ENCODE data around the gene FBLN1.
"Not testable (repeated sequence)": the region's sequence is repeated elsewhere in the genome, so short reads cannot be mapped to it uniquely, and the experiment has no call there.

The FBLN1 gene

DNA sequence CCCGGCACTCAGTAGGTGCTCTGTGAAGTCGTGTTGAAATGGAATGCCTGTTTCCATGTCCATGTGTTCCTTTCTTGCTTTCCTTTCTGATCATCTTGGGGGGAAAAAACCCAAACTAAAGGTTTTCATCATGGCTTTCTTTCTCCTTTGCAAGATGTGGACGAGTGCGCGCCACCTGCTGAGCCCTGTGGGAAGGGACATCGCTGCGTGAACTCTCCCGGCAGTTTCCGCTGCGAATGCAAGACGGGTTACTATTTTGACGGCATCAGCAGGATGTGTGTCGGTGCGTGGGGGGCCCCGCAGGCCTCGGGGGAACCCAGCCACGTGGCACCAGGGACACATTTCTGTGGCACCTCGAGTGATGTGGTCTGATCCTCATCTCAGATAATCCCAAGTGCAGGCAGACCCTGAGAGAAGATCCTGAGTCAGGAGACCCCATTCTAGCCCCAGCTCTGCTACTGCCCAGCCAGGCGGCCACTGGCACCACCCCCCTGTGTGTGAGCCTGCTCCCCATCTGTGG lies 39.4 kb downstream of the FBLN1 start:
- no peak for DNase-seq (ENCODE audit: low spot score)
- TF ChIP-seq, protein P1, sequence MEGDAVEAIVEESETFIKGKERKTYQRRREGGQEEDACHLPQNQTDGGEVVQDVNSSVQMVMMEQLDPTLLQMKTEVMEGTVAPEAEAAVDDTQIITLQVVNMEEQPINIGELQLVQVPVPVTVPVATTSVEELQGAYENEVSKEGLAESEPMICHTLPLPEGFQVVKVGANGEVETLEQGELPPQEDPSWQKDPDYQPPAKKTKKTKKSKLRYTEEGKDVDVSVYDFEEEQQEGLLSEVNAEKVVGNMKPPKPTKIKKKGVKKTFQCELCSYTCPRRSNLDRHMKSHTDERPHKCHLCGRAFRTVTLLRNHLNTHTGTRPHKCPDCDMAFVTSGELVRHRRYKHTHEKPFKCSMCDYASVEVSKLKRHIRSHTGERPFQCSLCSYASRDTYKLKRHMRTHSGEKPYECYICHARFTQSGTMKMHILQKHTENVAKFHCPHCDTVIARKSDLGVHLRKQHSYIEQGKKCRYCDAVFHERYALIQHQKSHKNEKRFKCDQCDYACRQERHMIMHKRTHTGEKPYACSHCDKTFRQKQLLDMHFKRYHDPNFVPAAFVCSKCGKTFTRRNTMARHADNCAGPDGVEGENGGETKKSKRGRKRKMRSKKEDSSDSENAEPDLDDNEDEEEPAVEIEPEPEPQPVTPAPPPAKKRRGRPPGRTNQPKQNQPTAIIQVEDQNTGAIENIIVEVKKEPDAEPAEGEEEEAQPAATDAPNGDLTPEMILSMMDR (IDR thresholded peaks at IDR 0.05; ENCODE audit: borderline replicate concordance, control extremely low read depth, extremely low read depth, insufficient read depth, missing control alignments), result no peak
- in situ Hi-C loops (cut with MboI; ENCODE audit: low sequenced_read_pairs, unreplicated experiment), result no loop called here

GRCh38 chr22:45542736-45543135 lies 40.1 kb downstream of the FBLN1 start:
- in situ Hi-C loops (cut with MboI; ENCODE audit: low sequenced_read_pairs, unreplicated experiment); DNase-seq (ENCODE audit: low spot score): not testable (repeated sequence)

GRCh38 chr22:45543243-45543642 lies 40.6 kb downstream of the FBLN1 start:
- in situ Hi-C loops (cut with MboI; ENCODE audit: low sequenced_read_pairs, unreplicated experiment), result no loop called here
- TF ChIP-seq, protein P1 (IDR thresholded peaks at IDR 0.05; ENCODE audit: borderline replicate concordance, control extremely low read depth, extremely low read depth, insufficient read depth, missing control alignments), result no peak
- no peak for DNase-seq (ENCODE audit: low spot score)

GRCh38 chr22:45544588-45545170 lies 42.0 kb downstream of the FBLN1 start:
- no peak for DNase-seq (ENCODE audit: low spot score)
- TF ChIP-seq, protein P1 (IDR thresholded peaks at IDR 0.05; ENCODE audit: borderline replicate concordance, control extremely low read depth, extremely low read depth, insufficient read depth, missing control alignments), result no peak
- in situ Hi-C loops (cut with MboI; ENCODE audit: low sequenced_read_pairs, unreplicated experiment), result no loop called here

- TF ChIP-seq, protein P1 (IDR thresholded peaks at IDR 0.05; ENCODE audit: borderline replicate concordance, control extremely low read depth, extremely low read depth, insufficient read depth, missing control alignments), result no peak
- no peak for DNase-seq (ENCODE audit: low spot score)
- in situ Hi-C loops (cut with MboI; ENCODE audit: low sequenced_read_pairs, unreplicated experiment), result no loop called here
These were observed 43.8 kb downstream of the FBLN1 start for GRCh38 chr22:45546333-45547015.

- TF ChIP-seq, protein P1 (IDR thresholded peaks at IDR 0.05; ENCODE audit: borderline replicate concordance, control extremely low read depth, extremely low read depth, insufficient read depth, missing control alignments), result no peak
- DNase-seq (ENCODE audit: low spot score), result no peak
- in situ Hi-C loops (cut with MboI; ENCODE audit: low sequenced_read_pairs, unreplicated experiment), result no loop called here
These were observed 44.3 kb downstream of the FBLN1 start for GRCh38 chr22:45547016-45547345.

- no peak for DNase-seq (ENCODE audit: low spot score)
- TF ChIP-seq, protein P1 (IDR thresholded peaks at IDR 0.05; ENCODE audit: borderline replicate concordance, control extremely low read depth, extremely low read depth, insufficient read depth, missing control alignments), result no peak
- in situ Hi-C loops (cut with MboI; ENCODE audit: low sequenced_read_pairs, unreplicated experiment), result no loop called here
These were observed 45.0 kb downstream of the FBLN1 start for GRCh38 chr22:45547731-45548130.
